Measurements from ENCODE around the gene CCDC186.
"Not testable (repeated sequence)": the region's sequence is repeated elsewhere in the genome, so short reads cannot be mapped to it uniquely, and the experiment has no call there.

The CCDC186 gene

DNA sequence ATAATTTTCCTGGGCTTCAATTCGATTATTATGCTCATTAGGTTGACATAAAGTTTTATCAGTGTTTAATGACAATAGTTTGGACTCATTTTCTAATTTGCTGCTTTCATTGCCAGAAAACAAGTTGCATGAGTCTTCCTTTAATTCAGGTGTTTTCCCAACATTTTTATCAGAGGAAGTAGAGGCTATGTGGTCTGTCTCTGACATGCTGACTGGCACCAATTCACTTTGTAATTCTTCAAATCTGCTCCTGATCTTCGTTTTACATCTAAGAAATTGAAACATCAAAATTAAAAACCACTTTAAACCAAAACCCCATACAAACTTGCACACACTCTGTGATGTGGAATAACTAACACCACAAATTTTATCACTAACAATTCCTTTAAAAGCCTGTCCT lies 10.9 kb downstream of the CCDC186 start:
- TF ChIP-seq ZNF274 (IDR thresholded peaks at IDR 0.05; ENCODE audit: low read depth, low read length): no peak
- H3K4me3 ChIP-seq (ENCODE audit: low read length): no peak overlapping the region

DNA sequence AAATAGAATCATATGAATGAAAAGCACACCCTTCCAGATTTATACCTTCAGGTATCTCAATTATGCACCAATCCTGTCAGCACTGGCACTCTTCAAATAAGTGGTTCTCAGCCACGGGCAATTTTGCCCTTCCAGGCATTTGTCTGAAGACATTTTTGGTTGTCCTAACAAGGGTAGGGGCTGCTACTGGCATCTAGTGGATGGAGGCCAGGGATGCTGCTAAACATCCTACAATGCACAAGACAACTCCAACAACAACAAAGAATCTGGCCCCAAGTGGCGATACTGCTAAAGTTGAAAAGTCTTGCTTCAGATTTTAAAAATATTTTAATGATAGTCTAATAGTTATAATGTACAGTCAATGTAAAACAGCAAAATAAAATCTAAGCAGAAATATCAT lies 16.1 kb downstream of the CCDC186 start:
- TF ChIP-seq ZNF274 (IDR thresholded peaks at IDR 0.05; ENCODE audit: low read depth, low read length): no peak
- H3K4me3 ChIP-seq (ENCODE audit: low read length): no peak overlapping the region

DNA sequence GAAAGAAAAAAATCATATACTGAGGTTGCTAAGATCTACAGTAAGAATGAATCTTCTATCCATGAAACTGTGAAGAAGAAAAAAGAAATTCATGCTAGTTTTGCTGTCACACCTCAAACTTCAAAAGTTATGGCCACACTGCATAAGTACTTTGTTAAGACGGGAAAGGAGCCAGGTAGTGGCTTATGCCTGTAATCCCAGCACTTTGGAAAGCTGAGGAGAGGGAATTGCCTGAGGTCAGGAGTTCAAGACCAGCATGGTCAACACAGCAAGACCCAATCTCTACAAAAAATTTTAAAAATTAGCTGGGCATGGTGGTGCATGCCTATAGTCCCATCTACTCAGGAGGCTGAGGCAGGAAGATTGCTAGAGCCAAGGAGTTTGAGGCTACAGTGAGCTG lies 22.1 kb downstream of the CCDC186 start:
- no peak for TF ChIP-seq ZNF274 (IDR thresholded peaks at IDR 0.05; ENCODE audit: low read depth, low read length)

DNA sequence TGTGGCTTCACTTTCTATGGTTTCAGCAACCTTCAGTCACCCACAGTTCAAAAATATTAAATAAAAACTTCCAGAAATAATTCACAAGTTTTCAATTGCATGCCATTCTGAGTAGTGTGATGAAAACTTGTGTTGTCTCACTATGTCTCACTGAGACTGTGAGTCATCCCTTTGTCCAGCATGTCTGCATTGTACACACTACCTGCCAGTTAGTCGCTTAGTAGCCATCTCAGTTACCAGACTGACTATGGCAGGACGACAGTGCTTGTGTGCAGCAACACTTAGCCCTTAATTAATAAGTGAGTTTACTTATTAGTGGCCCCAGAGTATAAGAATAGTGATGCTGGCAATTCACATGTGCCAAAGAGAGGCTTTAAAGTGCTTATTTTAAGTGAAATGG lies 22.5 kb downstream of the CCDC186 start:
- no peak for TF ChIP-seq ZNF274 (IDR thresholded peaks at IDR 0.05; ENCODE audit: low read depth, low read length)
- no peak overlapping the region for H3K4me3 ChIP-seq (ENCODE audit: low read length)

More for the DNA sequence above, 22.1 kb downstream of the CCDC186 start:
- no peak overlapping the region for H3K4me3 ChIP-seq (ENCODE audit: low read length)

DNA sequence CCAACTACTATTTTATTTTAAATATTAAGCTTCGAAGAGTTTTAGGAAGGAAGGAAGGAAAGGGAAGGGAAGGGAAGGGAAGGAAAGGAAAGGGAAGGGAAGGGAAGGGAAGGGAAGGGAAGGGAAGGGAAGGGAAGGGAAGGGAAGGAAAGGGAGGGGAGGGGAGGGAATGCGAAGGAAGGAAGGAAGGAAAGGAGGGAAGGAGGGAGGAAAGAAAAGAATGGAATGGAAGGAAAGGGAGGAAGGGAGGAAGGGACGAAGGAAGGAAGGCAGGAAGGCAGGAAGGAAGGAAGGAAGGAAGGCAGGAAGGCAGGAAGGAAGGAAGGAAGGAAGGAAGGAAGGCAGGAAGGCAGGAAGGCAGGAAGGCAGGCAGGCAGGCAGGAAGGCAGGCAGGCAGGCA lies 24.5 kb downstream of the CCDC186 start:
- H3K4me3 ChIP-seq (ENCODE audit: low read length): not testable (repeated sequence)

DNA sequence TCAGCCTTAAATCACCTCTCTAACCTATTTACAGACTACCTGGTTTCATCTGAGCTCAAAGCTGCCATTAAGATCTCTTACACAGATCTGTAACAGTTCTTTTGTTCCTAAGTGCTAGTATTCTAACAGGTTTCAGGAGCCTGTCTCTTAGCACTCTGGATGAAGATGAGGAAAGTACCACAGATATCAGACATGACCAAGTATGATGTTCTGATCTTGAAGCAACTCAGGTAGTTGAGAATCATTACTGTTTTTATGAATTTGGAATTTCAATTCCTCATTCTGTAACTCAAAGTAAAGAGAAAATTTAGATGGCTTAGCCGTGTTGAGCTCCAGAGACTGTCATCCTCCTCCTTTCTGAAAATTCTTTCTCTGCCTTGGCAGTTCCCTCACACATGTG lies 30.8 kb downstream of the CCDC186 start:
- no peak for TF ChIP-seq ZNF274 (IDR thresholded peaks at IDR 0.05; ENCODE audit: low read depth, low read length)
- no peak overlapping the region for H3K4me3 ChIP-seq (ENCODE audit: low read length)

DNA sequence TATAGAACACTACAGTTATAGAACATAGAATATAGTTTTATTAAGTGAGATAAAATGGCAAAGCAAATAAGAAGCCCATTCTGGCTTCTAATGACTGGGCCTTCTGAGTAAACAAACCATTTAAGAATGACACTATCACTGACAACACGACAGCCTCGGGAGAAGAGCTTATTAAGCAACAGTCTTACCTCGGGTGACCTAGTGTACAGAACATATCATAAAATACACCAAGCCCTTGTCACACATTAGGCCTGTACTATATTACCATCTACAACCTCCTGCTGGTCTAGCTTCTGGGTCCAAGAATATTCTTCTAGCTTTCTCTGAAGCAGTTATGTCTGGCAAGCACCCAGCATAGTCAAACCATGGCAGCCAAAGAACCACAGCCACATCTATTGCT lies 32.0 kb downstream of the CCDC186 start:
- H3K4me3 ChIP-seq (ENCODE audit: low read length): no peak overlapping the region
- TF ChIP-seq ZNF274 (IDR thresholded peaks at IDR 0.05; ENCODE audit: low read depth, low read length): no peak

DNA sequence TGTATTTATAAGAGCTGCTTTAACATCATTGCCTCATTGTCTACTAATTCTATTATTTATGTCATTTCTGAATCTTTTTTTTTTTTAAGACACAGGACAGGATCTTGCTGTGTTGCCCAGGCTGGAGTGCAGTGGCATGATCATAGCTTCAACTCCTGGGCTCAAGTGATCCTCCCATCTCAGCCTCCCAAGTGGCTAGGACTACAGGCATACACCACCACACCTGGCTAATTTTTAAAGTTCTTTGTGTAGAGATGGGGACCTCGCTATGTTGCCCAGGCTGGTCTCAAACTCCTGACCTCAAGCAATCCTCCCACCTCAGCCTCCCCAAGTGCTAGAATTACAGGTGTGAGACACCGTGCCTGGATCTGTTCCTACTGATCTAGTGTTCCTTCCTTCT lies 33.2 kb downstream of the CCDC186 start:
- H3K4me3 ChIP-seq (ENCODE audit: low read length): not testable (repeated sequence)

DNA sequence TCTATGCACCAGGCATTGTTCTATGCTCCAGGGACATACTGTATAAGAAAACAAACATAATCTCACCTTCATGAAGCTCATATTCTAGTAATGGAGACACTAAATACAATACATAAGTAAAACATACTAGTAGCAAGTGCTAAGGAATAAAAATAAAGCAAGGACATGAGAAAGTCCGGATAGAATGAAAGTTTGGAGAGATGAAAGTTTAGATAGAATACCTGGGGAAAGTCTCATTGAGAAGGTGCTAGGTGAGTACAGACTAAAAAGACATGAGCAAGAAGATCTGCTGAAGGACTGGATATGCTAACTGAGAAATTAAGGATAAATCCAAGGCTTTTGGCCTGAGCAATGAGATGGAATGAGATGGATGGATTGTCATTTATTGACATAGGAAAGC lies 34.0 kb downstream of the CCDC186 start:
- no peak for TF ChIP-seq ZNF274 (IDR thresholded peaks at IDR 0.05; ENCODE audit: low read depth, low read length)
- no peak overlapping the region for H3K4me3 ChIP-seq (ENCODE audit: low read length)

DNA sequence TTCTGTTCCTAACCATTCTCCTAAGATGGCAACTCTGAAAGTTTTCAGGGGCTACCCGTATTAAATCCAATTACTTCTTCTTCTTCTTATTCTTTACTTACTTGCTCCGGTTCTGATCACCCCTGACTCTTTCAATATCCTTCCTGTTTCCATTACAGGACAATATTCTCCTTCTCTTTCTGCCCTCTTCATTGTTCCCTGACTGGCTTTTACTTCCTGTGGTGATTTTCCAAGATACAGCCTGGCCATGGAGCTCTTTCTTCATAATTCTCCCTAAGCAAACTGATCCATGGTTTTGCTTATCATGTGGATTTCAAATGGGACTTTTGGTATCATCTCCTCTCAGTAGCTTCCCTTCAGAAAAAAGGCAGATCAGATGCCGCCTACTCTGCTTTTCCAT lies 35.4 kb downstream of the CCDC186 start:
- H3K4me3 ChIP-seq (ENCODE audit: low read length): no peak overlapping the region
- TF ChIP-seq ZNF274 (IDR thresholded peaks at IDR 0.05; ENCODE audit: low read depth, low read length): no peak

DNA sequence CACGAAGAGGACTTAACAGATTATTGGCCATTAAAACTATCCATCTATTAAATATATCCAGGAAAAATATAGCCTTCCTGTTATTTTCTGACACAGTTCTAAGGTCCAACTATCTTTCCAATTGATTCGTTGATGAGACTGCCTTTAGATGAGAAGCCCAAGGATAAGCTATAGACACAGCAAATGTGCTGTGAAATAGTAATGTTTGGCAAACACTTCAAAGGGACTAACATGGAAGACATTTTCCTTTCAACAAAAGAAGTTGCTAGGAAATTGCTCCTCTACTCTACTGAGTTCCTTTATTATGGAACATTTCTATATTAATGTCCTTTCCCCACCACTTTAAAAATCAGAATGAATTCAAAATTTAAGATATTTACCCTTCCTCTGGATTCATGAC lies 38.5 kb downstream of the CCDC186 start:
- no peak overlapping the region for H3K4me3 ChIP-seq (ENCODE audit: low read length)
- TF ChIP-seq ZNF274 (IDR thresholded peaks at IDR 0.05; ENCODE audit: low read depth, low read length): no peak

DNA sequence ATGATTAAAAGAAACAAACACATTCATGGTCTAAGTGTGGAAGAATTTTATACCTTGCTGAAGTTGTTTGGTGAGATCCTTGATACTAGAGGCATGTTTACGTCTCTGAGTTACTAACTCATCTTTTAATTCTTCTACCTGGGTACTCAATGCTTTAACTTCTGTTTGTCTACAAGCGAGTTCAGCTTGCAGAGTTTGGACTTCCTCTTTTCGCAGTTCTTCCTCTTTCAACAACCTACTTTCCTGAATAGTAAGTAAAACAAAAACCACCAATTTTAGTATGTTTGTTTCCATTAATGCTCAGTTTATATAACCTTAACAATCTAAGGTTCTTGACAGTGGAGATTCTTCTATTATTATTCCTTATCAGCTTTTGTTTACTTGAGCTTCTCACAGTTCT lies 42.9 kb downstream of the CCDC186 start:
- H3K4me3 ChIP-seq (ENCODE audit: low read length): no peak overlapping the region
- no peak for TF ChIP-seq ZNF274 (IDR thresholded peaks at IDR 0.05; ENCODE audit: low read depth, low read length)

DNA sequence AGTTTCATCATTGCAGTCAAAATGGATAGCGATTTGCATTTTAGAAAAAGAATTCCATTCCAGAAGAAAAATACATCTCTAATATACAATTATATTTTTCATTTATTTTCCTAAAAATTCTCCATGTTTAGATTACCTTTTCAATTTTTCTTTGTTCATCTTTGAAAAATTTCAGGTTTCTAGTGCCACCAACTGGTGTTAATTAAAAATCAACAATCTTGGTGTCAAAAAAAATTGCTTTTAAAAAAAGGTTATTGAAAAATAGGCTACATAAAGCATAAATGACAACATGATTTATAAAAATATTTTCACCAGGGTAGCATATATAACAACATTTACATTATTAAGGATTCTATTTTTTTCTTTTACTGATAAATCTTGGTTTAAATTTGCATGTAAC lies 53.0 kb downstream of the CCDC186 start:
- TF ChIP-seq ZNF274 (IDR thresholded peaks at IDR 0.05; ENCODE audit: low read depth, low read length): no peak
- no peak overlapping the region for H3K4me3 ChIP-seq (ENCODE audit: low read length)

DNA sequence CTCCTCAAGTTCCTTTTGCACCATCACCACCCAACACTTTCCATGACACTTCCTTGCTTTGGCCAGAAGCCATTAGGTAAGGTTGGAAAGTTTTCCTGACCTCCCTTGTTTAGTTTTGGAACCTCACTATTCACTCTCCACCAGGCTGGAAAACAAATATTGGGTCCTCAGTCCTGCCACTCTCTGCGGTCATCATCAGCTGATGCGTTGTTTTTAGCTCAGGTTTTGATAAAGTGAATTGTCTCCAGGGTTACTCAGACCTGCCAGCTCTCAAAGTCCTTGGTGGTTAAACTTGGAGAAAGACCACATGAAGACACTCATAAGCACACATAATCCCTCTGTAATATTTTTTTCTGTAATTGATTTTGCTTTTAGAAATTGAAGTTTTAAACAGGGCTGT lies 55.5 kb downstream of the CCDC186 start:
- H3K4me3 ChIP-seq (ENCODE audit: low read length): no peak overlapping the region
- TF ChIP-seq ZNF274 (IDR thresholded peaks at IDR 0.05; ENCODE audit: low read depth, low read length): no peak

DNA sequence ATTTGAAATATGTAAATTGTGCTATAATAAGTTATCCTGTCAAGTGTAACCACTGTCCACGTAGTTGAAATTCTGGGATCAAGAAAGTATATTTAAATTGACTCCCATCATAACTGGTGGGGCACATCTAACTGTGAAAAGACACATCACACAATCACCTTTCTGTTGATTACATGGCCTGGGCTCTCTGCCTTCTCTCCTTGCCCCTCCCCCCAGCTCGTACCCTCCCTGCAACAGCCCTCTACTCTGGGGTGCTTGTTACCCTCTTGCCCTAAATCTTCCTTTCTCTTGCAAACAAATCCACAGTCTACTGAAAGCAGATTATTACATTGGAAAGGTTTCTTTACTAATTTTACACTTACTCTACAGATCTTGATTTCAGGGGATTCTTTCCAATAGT lies 56.3 kb downstream of the CCDC186 start:
- TF ChIP-seq ZNF274 (IDR thresholded peaks at IDR 0.05; ENCODE audit: low read depth, low read length): no peak

DNA sequence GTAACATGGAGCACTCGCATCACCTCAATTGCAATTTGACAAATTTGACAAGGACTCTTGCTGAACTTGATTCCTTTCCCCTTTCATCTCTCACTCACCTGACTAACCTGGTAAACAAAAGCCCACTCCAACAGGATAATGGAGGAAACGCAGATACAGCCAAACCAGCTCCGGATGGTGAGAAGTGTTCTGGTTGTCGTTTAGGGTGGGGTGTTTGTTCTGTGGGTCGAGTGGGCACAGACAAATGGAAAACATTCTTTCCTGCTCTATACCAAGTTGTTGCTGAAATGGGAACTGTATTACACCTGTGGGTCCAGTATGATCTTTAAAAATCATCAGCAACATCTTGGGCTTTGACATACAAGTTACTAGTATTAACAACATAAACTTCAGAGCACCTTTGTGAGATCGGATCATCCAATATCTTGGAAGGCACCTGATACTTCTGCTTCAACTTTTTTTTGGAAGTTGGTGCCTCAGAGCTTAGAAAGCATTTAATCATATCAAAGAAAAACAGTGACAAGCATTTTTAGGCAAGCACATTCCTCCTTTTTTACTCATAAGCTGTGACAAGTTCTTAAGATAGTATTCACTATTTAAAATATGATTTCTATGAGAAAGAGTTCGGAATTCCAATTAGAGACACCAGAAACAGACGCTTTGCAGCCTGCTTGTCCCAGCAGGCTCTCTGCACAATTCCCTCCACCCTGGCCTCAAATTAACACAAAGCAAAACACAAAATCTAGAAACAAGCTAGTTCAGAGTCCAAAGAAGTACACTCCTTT lies 58.1 kb downstream of the CCDC186 start:
- no peak for TF ChIP-seq ZNF274 (IDR thresholded peaks at IDR 0.05; ENCODE audit: low read depth, low read length)

More for the DNA sequence above, 56.3 kb downstream of the CCDC186 start:
- no peak overlapping the region for H3K4me3 ChIP-seq (ENCODE audit: low read length)

More for the DNA sequence above, 58.1 kb downstream of the CCDC186 start:
- H3K4me3 ChIP-seq (ENCODE audit: low read length): no peak overlapping the region

Measured in GM08714 (cell line).